Esophagus squamous epithelium (tissue), 4 donors: ENCODE data around the gene CAMK1G.
A peak's percentile ranks its signal among the peaks of the same experiment; 100 is the strongest.

Source experiments
- CTCF ChIP-seq, 6 experiments: fragments of 450-650 bp in 4 of 6; fragments of 200-600 bp in 2 of 6; sonication (generic) in 2 of 6; IDR thresholded peaks; one replicate each; pipeline ENCODE4 v1.5.1; 2016 to 2019; ENCODE audit warnings: antibody characterized with exemption in 6 of 6, mild to moderate bottlenecking in 4 of 6, moderate library complexity in 4 of 6
- POLR2A ChIP-seq, 4 donors: fragments of 450-650 bp; IDR thresholded peaks; one replicate each; pipeline ENCODE4 v1.6.1; 2017; ENCODE audit warnings: antibody characterized with exemption in 4 of 4, mild to moderate bottlenecking in 4 of 4, moderate library complexity in 3 of 4

- TF ChIP-seq CTCF (IDR thresholded peaks at IDR 0.05) (peak; percentile 76 to 87 (median 84)), POLR2A (IDR thresholded peaks at IDR 0.05) (no peak)
Measured at GRCh38 chr1:209569455-209570207, 13.9 kb upstream of the CAMK1G start.
